ENCODE measurements around the gene EFCAB9.

GRCh38 chr5:172229904-172230303, 35.9 kb downstream of the EFCAB9 start:
- TF ChIP-seq CTCF (conservative IDR thresholded peaks at IDR 0.05) (no peak), ZFX (IDR thresholded peaks at IDR 0.05) (no peak)

Measured in C4-2B (cell line).